NCI-H187 treated with DMSO at 0.1 percent for 48 hours (cell line): ENCODE measurements around the gene OSBPL5.
"Not testable (repeated sequence)": the region's sequence is repeated elsewhere in the genome, so short reads cannot be mapped to it uniquely, and the experiment has no call there.

Experiments used
- DNase-seq: peaks from one replicate; lab custom pipeline; 2025; lab: John Stamatoyannopoulos, UW

The OSBPL5 gene

DNA sequence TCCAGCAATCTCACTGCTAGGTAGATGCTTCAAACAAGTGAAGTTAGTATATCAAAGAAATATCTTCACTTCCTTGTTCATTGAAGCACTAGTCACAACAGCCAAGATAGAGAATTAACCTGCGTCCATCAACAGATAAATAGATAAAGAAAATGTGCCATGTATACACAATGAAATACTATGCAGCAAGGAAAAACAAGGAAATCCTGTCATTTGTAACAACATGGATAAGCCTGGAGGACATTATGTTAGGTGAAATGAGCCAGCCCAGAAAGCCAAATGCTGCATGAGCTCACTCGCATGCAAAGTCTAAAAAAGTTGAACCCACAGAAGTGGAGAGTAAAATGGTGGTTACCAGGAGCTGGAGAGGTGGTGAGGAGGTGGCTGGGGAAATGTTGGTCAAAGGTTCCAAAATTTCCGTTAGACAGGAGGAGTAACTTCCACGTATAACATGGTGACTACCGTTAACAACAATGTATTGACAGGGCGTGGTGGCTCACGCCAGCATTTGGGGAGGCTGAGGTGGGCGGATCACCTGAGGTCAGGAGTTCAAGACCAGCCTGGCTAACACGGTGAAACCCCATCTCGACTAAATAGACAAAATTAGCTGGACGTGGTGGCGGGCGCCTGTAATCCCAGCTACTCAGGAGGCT is 84.3 kb downstream of the OSBPL5 start:
- no peak for DNase-seq

DNA sequence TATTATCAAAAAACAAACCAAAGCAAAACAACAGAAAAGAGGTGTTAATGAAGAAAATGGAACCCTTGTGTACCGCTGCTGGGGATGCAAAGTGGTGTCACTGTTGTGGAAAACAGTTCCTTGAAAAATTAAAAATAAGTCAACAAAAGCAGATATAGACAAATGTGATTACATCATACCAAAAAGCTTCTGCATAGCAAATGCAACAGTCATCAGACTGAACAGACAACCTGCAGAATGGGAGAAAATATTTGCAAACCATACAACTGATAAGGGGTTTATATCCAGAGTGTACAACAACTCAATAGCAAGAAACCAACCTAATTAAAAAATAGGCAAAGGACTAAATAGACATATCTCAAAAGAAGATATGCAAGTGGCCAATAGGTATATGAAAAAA is 85.0 kb downstream of the OSBPL5 start:
- no peak for DNase-seq

DNA sequence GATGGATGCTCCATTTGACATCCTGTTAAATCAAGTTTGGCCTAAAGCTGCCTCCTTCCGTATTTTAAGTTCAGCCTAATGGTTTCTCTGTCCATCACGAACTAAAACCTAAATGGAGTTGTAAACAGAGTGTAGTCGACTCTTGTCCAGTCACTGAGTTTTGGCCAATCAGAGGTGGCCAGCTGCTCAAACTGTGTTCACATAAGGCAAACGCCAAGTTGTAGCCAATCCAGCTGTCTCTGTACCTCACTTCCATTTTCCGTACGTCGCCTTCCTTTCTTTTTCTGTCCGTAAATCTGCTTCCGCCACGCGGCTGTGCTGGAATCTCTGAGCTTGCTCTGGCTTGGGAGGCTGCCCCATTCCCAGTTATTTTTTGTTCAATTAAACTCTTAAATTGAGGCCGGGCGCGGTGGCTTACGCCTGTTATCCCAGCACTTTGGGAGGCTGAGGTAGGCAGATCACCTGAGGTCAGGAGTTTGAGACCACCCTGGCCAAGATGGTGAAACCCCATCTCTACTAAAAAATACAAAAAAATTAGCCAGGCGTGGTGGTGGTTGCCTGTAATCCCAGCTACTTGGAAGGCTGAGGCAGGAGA is 87.2 kb downstream of the OSBPL5 start:
- DNase-seq, result no peak

DNA sequence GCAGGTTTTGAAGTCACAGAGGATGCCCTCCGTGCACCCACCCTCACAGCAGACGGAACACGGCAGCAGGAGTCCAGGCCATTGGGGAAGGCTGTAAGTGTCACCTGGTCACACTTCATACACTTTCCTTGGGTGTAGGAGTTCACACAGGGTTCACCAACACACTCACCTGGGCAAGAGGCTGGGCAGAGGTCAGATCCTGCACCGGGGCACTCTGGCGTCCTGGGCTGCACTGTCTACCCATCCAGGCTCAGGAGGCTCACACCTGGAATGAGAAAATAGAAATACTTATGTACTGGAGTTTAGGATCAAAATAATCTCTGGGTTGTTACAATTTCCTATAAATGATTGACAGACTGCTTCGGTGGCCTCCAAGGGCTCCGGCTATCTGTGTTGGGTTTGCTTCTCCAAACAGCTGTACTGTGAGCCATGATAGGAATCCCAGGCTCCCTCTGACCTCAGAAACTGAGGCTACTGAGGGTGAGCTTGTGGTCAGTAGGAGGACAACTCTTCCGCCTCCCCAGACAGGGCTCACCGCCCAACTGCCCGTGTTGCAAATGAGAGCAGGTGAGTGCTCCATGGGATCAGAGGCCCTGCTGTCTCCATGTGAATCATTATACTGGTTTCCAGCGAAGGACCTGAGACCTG is 87.8 kb downstream of the OSBPL5 start:
- no peak for DNase-seq

DNA sequence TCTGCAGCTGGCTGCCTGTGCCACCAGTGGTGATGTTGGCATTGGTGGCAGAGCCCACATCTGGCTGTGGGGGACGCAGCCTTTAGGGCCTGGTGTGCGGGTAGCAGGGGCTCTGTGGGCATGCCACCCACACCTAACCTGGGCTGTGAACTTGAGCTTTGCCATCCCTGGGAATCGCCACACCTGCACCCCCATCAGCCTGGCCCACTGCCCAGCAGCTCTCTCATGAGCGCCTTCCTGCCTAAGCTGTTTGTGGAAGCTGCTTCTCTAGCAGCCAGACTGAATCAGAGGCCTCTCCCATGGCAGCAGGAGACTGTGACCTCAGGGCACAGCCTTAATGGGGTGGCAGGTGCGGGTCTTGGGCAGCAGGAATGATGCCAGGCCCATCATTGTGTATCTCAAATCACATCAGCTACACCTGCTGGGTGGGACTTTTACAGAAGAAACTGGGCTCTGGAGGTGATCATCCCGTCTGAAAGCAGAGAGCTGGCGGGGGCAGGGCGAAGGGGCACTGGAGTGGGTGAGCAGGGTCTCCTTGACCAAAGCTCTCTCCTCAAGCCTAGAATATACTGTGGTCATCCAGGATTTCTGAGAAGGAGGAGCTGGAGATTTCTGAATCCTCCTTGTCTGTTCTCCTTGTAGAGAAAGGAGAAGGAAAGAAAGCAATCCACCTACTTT is 90.1 kb downstream of the OSBPL5 start:
- no peak for DNase-seq

DNA sequence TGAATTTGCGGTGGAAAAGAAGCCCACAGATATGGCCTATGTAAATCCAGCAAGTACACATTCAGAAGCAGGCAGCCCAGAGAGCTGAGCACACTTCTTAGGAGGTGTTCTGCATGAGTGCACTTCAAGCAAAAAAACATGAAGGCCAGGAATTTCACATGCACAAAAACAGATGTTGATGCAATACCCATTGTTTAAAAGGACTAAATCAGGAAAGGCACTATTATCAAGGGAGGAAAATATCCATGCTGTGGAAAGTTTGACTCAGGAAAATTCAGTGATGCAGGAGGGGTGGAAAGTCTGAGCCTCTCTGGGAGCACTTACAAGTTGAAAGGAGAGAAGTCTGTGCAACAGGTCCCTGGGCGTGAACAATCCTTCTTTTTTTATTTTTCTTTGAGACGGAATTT is 92.1 kb downstream of the OSBPL5 start:
- DNase-seq, result no peak

DNA sequence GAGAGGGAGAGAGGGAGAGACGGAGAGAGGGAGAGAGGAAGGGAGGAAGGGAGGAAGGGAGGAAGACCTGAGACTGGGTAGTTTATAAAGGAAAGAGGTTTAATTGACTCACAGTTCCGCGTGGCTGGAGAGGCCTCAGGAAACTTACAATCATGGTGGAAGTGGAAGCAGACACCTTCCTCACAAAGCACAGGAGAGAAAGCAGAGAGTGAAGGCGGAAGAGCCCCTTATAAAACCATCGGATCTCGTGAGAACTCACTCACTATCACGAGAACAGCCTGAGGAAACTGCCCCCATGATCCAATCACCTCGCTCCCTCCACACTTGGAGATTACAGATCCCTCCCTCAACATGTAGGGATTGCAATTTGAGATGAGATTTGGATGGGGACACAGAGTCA is 95.7 kb downstream of the OSBPL5 start:
- no peak for DNase-seq

DNA sequence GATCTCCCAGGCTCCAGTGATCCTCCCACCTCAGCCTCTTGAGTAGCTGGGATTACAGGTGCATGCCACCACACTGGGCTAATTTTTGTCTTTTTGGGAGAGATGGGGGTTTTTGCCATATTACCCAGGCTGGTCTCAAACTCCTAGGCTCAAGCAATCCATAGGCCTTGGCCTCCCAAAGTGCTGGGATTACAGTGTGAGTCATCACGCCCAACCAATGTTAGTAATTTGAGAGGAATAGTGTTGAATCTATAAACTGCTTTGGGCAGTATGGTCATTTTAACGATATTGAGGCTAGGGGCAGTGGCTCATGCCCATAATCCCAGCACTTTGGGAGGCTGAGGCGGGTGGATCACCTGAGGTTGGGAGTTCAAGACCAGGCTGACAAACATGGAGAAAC is 98.8 kb downstream of the OSBPL5 start:
- DNase-seq, result not testable (repeated sequence)

DNA sequence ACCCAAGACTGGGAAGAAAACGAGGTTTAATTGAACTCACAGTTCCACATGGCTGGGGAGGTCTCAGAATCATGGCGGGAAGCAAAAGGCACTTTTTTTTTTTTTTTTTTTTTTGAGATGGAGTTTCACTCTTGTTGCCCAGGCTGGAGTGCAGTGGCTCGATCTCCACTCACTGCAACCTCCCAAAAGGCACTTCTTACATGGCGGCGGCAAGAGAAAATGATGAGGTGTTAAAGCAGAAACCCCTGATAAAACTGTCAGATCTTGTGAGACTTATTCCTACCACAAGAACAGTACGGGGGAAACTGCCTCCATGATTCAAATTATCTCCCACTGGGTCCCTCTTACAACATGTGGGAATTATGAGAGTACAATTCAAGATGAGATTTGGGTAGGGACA is 100.4 kb downstream of the OSBPL5 start:
- not testable (repeated sequence) for DNase-seq

DNA sequence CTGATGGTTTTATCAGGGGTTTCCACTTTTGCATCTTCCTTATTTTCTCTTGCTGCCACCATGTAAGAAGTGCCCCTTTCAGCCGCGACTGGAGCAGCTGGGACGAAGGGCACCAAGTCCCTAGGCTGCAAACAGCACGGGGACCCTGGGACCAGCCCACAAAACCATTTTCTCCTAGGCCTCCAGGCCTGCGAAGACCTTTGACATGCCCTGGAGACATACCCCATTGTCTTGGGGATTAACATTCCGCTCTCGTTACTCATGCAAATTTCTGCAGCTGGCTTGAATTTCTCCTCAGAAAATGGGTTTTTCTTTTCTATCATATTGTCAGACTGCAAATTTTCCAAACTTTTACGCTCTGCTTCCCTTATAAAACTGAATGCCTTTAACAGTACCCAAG is 101.2 kb downstream of the OSBPL5 start:
- not testable (repeated sequence) for DNase-seq

DNA sequence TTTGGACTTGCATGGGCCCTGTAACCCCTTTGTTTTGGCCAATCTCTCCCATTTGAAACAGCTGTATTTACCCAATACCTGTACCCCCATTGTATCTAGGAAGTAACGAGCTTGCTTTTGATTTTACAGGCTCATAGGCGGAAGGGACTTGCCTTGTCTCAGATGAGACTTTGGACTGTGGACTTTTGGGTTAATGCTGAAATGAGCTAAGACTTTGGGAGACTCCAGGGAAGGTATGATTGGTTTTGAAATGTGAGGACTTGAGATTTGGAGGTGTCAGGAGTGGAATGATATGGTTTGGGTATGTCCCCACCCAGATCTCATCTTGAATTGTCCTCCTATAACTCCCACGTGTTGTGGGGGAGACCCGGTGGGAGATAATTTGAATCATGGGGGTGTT is 101.7 kb downstream of the OSBPL5 start:
- DNase-seq, result not testable (repeated sequence)

DNA sequence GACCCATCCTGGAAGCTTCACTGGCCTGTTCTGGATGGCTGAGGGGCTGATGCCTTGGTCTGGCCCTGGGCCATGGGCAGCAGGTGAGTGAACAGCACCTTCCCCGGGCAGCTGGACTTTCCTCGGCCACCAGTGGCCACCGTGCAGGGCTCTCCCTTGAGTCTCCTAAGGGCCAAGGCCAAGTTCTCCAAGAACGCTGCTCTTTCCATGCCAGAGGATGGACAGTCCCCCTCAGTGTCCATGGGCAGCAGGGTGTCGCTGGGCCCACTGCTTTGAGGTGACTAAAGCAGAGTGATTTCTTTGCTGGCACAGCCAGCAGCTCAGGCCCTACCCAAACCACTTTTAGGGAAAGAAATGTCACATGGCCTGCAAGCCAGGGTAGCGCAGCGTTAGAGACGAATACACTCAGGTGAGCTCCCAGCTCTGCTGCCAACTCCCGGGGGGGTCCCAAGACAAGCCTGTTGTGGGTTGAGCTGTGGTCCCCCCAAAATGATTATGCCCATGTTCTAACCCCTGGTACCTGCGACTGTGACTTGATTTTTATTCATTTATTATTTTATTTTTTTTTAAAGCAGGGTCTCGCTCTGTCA is 104.6 kb downstream of the OSBPL5 start:
- DNase-seq, result no peak

DNA sequence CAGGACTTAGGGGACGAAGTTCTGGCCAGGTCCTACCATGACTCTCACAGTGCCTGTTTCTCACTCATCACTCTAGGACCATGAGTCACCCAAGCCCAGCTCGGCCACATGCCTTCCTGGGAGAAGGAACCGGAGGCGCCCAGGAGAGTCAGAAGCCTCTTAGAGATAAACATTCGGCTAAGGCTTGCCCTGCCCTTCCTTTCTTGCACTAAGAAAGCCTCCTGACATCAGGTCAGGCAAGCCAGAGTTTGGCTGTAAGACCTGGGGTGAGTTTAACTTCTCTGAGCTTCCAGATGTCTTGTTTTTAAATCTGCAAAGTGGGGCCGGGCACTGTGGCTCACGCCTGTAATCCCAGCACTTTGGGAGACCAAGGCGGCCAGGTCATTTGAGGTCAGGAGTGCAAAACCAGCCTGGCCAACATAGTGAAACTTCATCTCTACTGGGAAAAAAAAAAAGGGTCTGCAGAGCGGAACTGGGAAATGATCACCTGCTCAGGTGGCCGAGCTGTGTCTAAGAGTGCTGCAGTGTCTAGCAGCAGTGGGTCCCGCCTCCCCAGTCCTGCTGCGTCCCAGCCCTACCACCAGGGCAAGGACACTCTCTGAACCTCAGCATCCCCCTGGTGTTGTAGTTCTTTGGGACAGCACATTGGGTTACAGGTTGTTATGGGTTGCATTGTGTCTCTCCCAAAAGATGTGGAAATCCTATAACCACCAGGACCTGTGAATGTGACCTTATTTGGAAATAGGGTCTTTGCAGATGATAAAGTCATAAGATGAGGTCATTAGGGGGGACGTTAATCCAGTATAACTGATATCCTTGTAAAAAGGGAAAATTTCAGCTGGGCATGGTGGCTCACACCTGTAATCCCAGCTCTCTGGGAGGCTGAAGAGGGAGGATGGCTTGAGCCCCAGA is 106.1 kb downstream of the OSBPL5 start:
- no peak for DNase-seq

DNA sequence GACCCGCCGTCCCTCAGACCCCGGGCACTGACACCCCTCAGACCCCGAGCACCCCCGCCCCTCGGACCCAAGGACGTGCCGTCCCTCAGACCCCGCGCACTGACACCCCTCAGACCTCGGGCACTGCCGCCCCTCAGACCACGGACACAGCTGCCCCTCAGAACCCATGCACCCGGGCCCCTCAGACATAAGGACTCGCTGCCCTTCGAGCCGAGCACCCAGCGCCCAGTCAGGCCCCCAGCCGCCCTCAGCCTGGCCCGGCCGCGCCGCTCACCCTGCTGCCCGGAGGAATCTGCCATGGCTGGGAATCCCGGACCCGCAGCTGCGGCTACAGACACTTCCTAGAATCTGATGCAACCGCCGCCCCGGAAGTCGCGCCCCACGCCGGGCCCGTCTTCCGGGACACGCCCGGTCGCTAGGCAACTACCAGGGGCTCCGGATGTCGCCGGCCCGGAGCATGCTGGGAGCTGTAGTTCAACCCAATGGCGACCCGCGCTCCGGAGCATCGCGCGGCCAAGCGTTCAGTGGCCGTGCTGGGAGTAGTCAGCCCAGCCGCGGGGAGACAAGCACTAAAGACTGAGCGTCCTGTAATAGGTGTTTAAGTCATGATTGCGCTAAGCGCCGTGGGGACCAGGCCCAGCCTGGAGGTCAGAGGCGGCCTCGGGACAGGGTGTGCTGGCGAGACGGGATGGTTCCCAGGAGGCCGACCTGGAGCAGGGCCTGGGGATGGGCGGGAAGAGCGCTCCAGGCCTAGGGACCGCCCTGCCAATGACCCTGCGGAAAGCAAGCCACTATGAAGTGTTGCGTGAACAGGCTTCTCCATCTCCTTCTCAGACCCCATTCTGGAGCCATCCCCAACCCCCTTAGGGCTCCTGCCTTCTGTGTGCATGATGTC is 107.8 kb downstream of the OSBPL5 start, which contains the start of gene CARS1:
Gene CARS1 (minus strand): TSS at position 355 of the 895 bp plus-strand sequence. CDS start 56 bp downstream, at position 299.
- DNase-seq, result peak; percentile 81

DNA sequence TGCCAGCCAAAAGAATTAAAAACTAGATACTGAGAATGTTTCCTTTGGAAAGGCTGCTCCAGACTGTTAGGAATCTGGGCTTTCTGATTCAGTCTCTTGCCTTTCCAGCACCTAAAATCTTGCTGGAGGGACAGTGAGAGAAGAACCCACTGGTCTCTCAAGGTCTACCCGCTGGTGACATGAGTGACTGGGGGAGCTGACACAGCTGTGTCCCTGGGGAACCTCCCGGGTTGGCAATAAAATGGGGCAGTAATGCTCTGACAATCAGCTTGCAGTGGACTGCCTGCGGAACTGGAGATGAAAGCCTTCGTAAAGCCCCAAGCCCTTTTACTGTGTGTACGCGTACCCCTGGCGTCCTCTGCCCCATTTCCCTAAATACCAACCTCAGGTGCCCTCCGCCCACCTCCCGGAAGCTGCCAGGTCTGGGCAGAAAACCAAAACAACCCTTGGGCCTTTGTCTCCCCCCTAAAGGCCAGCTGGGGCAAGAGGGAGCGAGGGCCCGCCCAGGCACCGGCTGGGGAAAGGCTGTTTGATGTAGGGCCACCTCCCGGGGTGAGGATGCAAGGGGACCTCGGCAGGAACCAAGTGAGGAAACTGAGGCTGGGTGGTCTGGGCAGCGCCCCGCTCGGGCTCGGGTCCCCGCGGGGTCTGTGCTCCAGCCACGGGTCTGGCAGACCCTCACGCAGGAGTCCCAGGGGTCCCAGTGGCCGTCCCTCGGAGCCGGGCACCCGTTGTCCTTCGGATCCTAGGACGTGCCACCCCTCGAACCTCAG is 108.6 kb downstream of the OSBPL5 start:
- no peak for DNase-seq

DNA sequence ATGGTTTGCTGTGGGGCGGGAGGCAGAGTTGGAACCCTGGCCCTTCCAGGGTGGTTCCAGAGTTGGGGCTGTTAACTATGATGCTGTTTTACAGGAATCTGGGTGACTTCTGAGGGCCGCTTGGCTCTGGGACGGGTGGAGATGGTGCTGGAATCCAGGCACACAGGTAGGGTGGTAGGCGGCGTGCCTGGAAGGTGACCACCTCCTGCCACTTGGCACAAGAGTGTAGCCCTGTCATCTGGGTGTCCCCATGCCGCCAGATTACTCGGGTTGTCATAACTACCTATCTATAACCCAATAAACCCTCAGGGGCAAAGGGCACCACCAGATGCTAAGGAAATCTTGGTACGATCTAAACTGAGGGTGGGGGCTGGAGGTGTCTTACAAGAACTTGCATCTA is 109.2 kb downstream of the OSBPL5 start:
- DNase-seq, result no peak

DNA sequence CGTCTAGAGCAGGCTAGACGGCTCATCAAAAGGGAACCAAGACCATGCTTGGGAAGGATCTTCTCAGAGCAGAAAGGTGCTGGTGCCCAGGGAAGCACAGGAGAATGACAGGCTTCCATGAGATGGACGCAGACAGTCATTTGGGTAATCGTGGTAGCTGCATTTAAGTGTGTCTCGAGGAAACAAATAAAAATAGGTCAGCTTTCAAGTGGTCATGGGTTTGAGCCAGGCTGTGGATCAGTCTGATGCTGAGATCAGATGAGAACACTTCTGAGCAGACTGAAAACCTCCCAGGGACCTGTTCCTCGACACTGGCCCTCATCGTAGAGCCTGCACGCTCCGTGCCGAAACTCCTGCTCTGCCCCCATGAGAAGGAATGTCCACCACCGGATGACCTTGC is 112.5 kb downstream of the OSBPL5 start:
- no peak for DNase-seq

DNA sequence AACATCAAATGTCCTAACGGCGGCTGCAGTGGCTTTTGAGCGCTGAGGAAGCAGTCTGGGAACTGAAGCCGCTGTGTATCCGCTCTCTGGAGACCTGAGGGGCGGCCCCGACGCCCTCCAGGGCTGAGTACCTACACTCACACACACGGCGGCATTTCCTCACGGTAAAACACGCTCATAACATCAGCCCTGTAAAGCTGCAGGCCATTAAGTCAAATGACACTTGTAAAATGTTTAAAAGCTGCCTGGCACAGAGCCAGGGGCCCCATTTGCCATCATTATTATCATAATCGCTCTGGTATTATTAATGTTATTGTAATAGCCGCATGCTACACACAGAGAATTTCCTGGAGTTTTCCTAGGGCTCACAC is 113.0 kb downstream of the OSBPL5 start:
- DNase-seq, result peak; percentile 42
